ENCODE data around the gene PIWIL1.

GRCh38 chr12:130336723-130337487 lies 782 bp upstream of the PIWIL1 start:
- TF ChIP-seq POLR2A (IDR thresholded peaks at IDR 0.05) = no peak
- no peak for TF ChIP-seq CTCF (IDR thresholded peaks at IDR 0.05)

Data from transverse colon (tissue), 3 donors.